ENCODE data around the gene NID2. TPM values are rescaled to one million over a fixed set of nuclear protein-coding genes. Genes with fewer than 3 reads are reported as not detected.

Gene NID2
- total RNA-seq, 3 donors from 2014 or later = 21.7 to 32.5 (median 28.8) TPM

DNA sequence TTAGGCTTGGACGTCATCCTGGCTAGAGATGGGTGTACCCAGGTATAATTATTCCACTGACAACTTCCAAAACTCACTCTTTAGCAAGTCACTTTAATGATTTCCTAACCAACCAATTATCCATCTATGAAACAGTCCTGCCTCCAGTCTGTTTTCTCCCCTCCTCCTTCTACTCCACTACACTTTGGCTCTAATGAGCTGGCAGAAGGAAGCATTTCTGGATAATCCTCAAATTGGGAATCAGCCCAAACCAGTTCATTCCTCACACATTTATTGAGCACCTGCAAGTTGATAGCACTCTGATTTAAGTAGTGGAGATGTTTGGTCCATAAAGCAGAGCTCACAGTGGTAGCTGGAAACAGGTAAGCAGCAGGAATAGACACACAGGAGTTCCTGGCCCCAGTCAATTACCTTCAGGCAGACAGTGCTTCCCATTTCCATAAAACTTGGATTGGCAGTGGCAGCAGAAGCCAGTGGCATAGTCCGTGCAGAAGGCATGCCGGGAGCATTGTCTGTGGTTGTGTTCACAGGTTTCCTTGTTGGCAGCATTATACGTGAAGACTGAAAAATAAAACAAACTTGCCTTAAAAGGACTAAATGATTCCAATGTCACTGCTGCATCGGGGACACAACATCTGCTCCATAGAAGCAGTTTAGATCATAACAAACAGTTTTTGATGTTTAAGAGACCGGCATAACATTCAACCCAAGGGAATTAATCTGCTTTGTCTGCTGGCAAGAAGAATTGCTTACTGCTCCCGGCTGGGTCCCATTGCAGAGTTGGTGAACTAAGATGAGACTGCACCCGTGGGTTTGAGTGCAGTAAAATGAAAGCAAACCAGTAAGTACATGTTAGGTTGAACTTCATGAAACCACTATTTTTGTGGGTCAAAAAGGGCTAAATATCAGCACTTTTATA is 26.2 kb downstream of the NID2 start:
- no peaks in the 10 kb centered on the region for H3K9me3 ChIP-seq
- no peaks in the 10 kb centered on the region for H3K36me3 ChIP-seq (ENCODE audit: low read depth)
- no peak for DNase-seq
- H3K4me1 ChIP-seq (ENCODE audit: low read depth) = no peaks in the 10 kb centered on the region
- H3K4me3 ChIP-seq = no peak overlapping the region
- no peak for TF ChIP-seq CTCF (IDR thresholded peaks at IDR 0.05)
- intact Hi-C loops (cut with DNase I, micrococcal nuclease) = no loop called here
- ATAC-seq = peak; percentile 45

GRCh38 chr14:52040598-52040997 is 28.3 kb downstream of the NID2 start:
- Histone ChIP-seq H3K4me3 (no peak overlapping the region), H3K9me3 (no peaks in the 10 kb centered on the region), H3K4me1 (ENCODE audit: low read depth) (no peaks in the 10 kb centered on the region), H3K36me3 (ENCODE audit: low read depth) (no peaks in the 10 kb centered on the region)
- ATAC-seq = no peak
- TF ChIP-seq CTCF (IDR thresholded peaks at IDR 0.05) = no peak
- no peak for DNase-seq
- intact Hi-C loops (cut with DNase I, micrococcal nuclease) = no loop called here

DNA sequence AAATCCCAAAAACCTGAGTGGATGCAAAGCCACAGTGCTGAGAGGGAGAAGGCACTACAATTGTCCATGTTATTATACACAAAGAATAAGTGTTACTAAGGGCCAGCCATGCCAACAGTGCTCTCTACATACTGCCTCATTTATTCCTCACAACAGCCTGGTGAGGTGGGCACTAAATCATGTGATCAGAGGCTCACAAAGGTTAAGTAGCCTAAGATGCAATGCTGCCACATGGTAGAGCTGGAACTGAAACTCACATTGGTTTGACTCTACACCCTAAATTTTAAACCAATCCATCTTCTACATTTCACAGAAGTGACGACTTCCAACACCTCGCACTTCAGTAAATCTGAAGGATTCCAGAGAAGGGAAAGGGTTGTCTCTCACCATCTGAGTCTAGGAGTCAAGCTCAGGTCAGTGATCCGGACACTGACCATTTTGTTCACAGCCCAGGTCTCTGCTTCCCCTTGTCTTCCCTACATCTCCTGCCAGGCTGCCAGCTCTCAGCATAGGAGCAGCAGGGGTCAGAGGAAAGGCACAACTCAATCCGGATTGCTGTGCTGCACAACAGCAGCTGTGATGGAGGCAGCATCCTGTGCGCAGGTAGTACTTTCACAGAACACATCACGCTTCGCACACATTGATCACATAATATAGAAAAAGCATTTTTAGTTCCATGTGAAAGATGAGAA is 29.6 kb downstream of the NID2 start:
- ATAC-seq = no peak
- no peak for DNase-seq
- Histone ChIP-seq H3K4me1 (ENCODE audit: low read depth) (no peaks in the 10 kb centered on the region), H3K4me3 (no peak overlapping the region), H3K36me3 (ENCODE audit: low read depth) (no peaks in the 10 kb centered on the region), H3K9me3 (no peaks in the 10 kb centered on the region)
- TF ChIP-seq CTCF (IDR thresholded peaks at IDR 0.05) = no peak
- intact Hi-C loops (cut with DNase I, micrococcal nuclease) = no loop called here

- no peak for TF ChIP-seq CTCF (IDR thresholded peaks at IDR 0.05)
- intact Hi-C loops (cut with DNase I, micrococcal nuclease) = no loop called here
- DNase-seq = no peak
- no peaks in the 10 kb centered on the region for H3K4me1 ChIP-seq (ENCODE audit: low read depth)
- no peak overlapping the region for H3K4me3 ChIP-seq
- H3K9me3 ChIP-seq = no peaks in the 10 kb centered on the region
- no peak for ATAC-seq
- no peaks in the 10 kb centered on the region for H3K36me3 ChIP-seq (ENCODE audit: low read depth)
These were observed 35.7 kb downstream of the NID2 start for GRCh38 chr14:52033101-52033642.

- H3K4me1 ChIP-seq (ENCODE audit: low read depth) = no peaks in the 10 kb centered on the region
- ATAC-seq (no peak), DNase-seq (no peak)
- H3K36me3 ChIP-seq (ENCODE audit: low read depth) = no peaks in the 10 kb centered on the region
- H3K4me3 ChIP-seq = no peak overlapping the region
- no peak for TF ChIP-seq CTCF (IDR thresholded peaks at IDR 0.05)
- intact Hi-C loops (cut with DNase I, micrococcal nuclease) = no loop called here
- H3K9me3 ChIP-seq = no peaks in the 10 kb centered on the region
These were observed 36.6 kb downstream of the NID2 start for GRCh38 chr14:52032204-52032801.

Measured in mucosa of descending colon (tissue), 3 donors.